Measurements from ENCODE around the gene PDCD4. TPM values are rescaled to one million over a fixed set of nuclear protein-coding genes. Genes with fewer than 3 reads are reported as not detected.
A peak's percentile ranks its signal among the peaks of the same experiment; 100 is the strongest.

The PDCD4 gene
- total and polyA plus RNA-seq, 2 donors from 2014 or later: 57.7 to 75.9 TPM

DNA sequence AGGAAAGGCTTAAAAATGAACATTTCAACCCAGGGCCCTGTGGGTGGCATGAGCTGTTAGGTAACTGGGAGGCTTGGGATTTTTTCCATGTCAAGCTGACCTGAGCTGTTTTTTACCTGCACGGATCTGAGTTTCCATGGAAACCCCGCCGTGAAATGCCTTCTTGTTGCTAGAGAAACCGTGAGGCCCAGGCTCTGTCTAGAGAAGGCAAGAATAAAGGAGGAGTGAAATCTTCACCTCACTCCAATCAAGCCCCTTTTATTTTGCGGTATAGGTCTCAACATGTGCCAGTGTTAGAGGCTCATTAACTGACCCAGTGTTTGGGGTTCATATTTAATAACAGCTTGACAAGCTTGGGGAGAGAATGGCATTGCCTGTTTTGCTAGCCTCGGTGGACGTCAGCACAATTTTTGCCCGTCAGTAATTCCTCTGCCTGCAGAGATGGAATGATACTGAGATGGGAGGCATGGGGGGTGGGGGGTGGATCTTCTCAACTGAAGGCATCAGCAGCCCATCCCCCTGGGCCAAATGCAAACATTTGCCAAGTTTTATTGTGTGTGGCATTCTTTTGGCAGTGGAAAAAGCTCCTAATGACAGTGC lies 48.9 kb upstream of the PDCD4 start:
- Histone ChIP-seq H3K9ac (ENCODE audit: low read length in 3 of 3) (peak overlapping the region in 1 of 3 donors; percentile 22), H3K27ac (ENCODE audit: low read depth in 2 of 2, low read length in 2 of 2) (peak overlapping the region; percentile 57 to 68), H3K4me3 (ENCODE audit: low read length in 3 of 3) (no peak overlapping the region), H3K4me1 (ENCODE audit: control insufficient read depth in 2 of 3, insufficient read depth in 2 of 3, low read depth in 1 of 3, low read length in 3 of 3) (peaks cover 4 to 34% (median 21%) of the 10 kb centered on the region in 3 donors), H3K27me3 (ENCODE audit: control insufficient read depth, insufficient read depth, low read length) (no peaks in the 10 kb centered on the region), H3K36me3 (ENCODE audit: control insufficient read depth in 2 of 3, insufficient read depth in 3 of 3, low read length in 3 of 3) (no peaks in the 10 kb centered on the region), H3K9me3 (ENCODE audit: control insufficient read depth in 2 of 3, insufficient read depth in 1 of 3, low read length in 3 of 3) (no peaks in the 10 kb centered on the region)
- TF ChIP-seq CTCF (IDR thresholded peaks at IDR 0.05; ENCODE audit: borderline replicate concordance, extremely low read depth, insufficient read depth): no peak
- intact Hi-C loops (cut with DNase I): no loop called here
- DNase-seq (peak in 4 of 5 donors; percentile 78 to 92 (median 86)), FAIRE-seq (no peak)

GRCh38 chr10:110824152-110824441 lies 47.6 kb upstream of the PDCD4 start:
- H3K9ac ChIP-seq (ENCODE audit: low read length in 3 of 3): no peak overlapping the region
- peaks cover 4 to 34% (median 21%) of the 10 kb centered on the region in 3 donors for H3K4me1 ChIP-seq (ENCODE audit: control insufficient read depth in 2 of 3, insufficient read depth in 2 of 3, low read depth in 1 of 3, low read length in 3 of 3)
- H3K36me3 ChIP-seq (ENCODE audit: control insufficient read depth in 2 of 3, insufficient read depth in 3 of 3, low read length in 3 of 3): no peaks in the 10 kb centered on the region
- H3K4me3 ChIP-seq (ENCODE audit: low read length in 3 of 3): no peak overlapping the region
- no peak overlapping the region for H3K27ac ChIP-seq (ENCODE audit: low read depth in 2 of 2, low read length in 2 of 2)
- intact Hi-C loops (cut with DNase I): no loop called here
- no peak for DNase-seq
- no peak for TF ChIP-seq CTCF (IDR thresholded peaks at IDR 0.05; ENCODE audit: borderline replicate concordance, extremely low read depth, insufficient read depth)
- no peaks in the 10 kb centered on the region for H3K9me3 ChIP-seq (ENCODE audit: control insufficient read depth in 2 of 3, insufficient read depth in 1 of 3, low read length in 3 of 3)
- FAIRE-seq: no peak
- no peaks in the 10 kb centered on the region for H3K27me3 ChIP-seq (ENCODE audit: control insufficient read depth, insufficient read depth, low read length)

DNA sequence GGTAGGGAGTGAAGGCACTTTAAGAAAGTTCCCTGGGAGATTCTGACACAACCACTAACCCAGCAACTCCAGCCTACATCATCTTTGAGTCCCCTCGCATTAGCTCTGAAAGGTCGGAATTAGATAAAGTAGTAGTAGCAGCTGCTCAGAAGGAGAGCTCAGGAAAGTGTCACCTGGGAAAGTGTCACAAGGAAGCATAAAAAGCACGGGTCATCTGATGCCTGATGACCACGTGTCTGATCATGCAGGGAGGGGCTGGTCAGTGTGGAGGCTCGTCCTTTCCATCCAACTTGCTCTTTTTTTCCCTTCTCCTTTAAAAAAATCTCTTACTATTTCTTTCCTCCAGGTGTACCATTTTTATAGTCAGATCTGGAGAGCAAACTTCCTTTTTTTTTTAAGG lies 47.1 kb upstream of the PDCD4 start:
- H3K4me3 ChIP-seq (ENCODE audit: low read length in 3 of 3): no peak overlapping the region
- peaks cover 4 to 32% (median 21%) of the 10 kb centered on the region in 3 donors for H3K4me1 ChIP-seq (ENCODE audit: control insufficient read depth in 2 of 3, insufficient read depth in 2 of 3, low read depth in 1 of 3, low read length in 3 of 3)
- intact Hi-C loops (cut with DNase I): no loop called here
- no peak overlapping the region for H3K9ac ChIP-seq (ENCODE audit: low read length in 3 of 3)
- no peak overlapping the region for H3K27ac ChIP-seq (ENCODE audit: low read depth in 2 of 2, low read length in 2 of 2)
- H3K36me3 ChIP-seq (ENCODE audit: control insufficient read depth in 2 of 3, insufficient read depth in 3 of 3, low read length in 3 of 3): no peaks in the 10 kb centered on the region
- no peak for TF ChIP-seq CTCF (IDR thresholded peaks at IDR 0.05; ENCODE audit: borderline replicate concordance, extremely low read depth, insufficient read depth)
- H3K9me3 ChIP-seq (ENCODE audit: control insufficient read depth in 2 of 3, insufficient read depth in 1 of 3, low read length in 3 of 3): no peaks in the 10 kb centered on the region
- DNase-seq (no peak), FAIRE-seq (no peak)
- H3K27me3 ChIP-seq (ENCODE audit: control insufficient read depth, insufficient read depth, low read length): no peaks in the 10 kb centered on the region

- H3K4me3 ChIP-seq (ENCODE audit: low read length in 3 of 3): no peak overlapping the region
- no peaks in the 10 kb centered on the region for H3K9me3 ChIP-seq (ENCODE audit: control insufficient read depth in 2 of 3, insufficient read depth in 1 of 3, low read length in 3 of 3)
- TF ChIP-seq CTCF (IDR thresholded peaks at IDR 0.05; ENCODE audit: borderline replicate concordance, extremely low read depth, insufficient read depth): no peak
- no peak overlapping the region for H3K27ac ChIP-seq (ENCODE audit: low read depth in 2 of 2, low read length in 2 of 2)
- FAIRE-seq (no peak), DNase-seq (no peak)
- H3K9ac ChIP-seq (ENCODE audit: low read length in 3 of 3): no peak overlapping the region
- intact Hi-C loops (cut with DNase I): no loop called here
- H3K36me3 ChIP-seq (ENCODE audit: control insufficient read depth in 2 of 3, insufficient read depth in 3 of 3, low read length in 3 of 3): no peaks in the 10 kb centered on the region
- H3K4me1 ChIP-seq (ENCODE audit: control insufficient read depth in 2 of 3, insufficient read depth in 2 of 3, low read depth in 1 of 3, low read length in 3 of 3): peaks cover 4 to 24% (median 18%) of the 10 kb centered on the region in 3 donors
- H3K27me3 ChIP-seq (ENCODE audit: control insufficient read depth, insufficient read depth, low read length): no peaks in the 10 kb centered on the region
These were observed 46.2 kb upstream of the PDCD4 start for GRCh38 chr10:110825508-110825907.
